Dedifferentiated amniotic fluid mesenchymal stem cell (primary cell): ENCODE data around the gene ORMDL1.
A peak's percentile ranks its signal among the peaks of the same experiment; 100 is the strongest.

Experiments used
- DNase-seq: peaks from one replicate; pipeline ENCODE4 v3.0.0-alpha.2; 2016; ENCODE audit errors: extremely low spot score

The ORMDL1 gene, protein sequence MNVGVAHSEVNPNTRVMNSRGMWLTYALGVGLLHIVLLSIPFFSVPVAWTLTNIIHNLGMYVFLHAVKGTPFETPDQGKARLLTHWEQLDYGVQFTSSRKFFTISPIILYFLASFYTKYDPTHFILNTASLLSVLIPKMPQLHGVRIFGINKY

DNA sequence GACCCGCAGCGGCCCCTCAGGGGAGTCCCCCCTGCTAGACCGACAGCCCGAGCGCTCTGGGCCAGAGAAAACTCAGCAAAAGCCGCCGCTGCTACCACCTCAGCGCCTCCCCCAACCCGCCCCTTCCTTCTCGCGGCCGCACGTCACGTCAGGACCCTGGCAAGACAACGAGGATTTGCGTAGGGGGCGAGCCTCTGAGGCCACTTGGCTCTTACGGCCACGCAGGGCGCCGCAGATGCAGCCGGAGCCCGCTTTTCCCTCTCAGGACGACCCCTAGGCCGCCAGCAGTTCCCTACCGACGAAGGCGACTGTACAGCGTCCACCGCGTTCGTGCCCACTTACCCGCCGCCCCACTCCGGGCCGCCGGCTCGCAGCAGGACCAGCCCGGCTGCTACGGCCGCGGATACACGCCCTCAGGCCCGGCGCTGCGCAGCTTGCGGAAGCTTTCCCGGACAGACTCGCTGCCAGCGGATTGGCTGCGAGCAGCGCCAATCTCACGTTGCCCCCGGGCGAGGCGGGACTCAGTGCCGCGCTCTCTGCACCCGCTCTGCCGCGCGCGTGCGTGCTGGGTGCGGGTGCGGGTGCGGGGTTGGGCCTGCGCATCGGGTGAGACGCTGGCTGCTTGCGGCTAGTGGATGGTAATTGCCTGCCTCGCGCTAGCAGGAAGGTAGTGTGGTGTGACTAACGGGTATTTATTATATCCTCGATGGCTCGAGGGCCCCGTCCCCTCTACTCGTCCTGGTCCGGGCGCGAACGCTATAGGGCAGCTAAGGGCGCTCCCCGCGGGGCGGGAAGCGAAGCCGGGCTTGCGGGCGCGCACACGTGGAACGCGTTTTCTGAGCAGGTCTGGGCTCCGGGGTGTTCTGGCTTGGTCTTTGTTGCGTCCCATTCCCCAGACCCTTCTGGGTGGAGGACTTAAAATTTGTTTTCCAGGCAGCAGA, at the start of gene ORMDL1, which contains the start of gene PMS1:
Gene ORMDL1, minus strand, starts transcription at position 413 of the 941 bp plus-strand sequence. CDS start 1,744 bp downstream, outside the sequence.
Gene PMS1, plus strand, starts transcription at position 524 of the 941 bp plus-strand sequence. CDS start 7,360 bp downstream, outside the sequence.
- peak; percentile 92 for DNase-seq

DNA sequence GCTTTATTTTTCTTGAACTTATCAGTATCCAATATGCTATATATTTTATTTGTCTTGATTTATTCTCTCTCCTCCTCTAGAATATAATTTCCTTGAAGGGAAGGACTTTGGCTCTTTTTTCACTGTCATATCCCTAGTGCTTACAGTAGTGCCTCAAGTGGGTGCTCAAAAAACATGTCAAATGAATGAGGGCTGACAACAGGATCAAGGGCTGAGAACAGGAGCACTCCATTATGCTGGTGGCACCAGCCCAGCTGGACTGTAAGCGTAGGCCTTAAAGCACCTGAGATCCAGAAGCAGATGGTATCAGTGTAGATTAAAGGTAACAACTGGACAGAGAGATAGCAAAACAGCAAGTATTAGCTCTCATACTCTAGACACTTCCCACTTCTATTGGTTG, 46.4 kb upstream of the ORMDL1 start:
- DNase-seq: no peak

DNA sequence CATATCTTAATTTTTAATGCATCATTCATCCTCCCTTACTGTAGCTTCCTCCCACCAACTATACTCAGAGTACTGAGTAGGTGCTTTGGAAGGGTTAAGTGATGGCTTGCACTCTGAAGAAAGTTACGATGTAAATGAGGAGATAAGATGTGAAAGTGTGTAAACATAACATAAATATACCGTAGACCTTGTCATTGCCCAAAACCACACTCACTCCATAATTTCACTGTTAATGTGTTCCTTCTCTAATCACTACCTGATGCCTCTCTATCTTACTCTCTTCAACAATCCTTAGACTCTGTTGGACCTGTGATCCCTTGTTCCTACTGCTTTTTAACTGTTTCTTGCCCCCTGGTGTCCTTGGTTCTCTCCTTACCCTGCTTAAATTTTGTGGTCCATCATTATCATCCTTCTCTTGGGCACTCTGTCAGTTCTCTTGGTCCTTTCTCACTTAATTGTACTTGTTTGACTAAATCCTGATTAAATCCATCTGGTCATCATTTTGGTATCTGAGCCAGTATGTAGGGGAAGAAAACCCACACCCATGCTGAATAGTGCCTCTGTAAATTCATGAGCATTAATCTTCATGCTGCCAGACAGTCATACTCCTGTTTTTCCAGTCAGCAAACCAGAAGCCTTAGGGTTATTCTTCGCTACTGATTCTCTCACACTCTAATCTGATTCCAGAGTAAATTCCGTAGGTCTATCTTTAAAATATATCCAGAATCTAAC, 45.1 kb upstream of the ORMDL1 start:
- DNase-seq: no peak

DNA sequence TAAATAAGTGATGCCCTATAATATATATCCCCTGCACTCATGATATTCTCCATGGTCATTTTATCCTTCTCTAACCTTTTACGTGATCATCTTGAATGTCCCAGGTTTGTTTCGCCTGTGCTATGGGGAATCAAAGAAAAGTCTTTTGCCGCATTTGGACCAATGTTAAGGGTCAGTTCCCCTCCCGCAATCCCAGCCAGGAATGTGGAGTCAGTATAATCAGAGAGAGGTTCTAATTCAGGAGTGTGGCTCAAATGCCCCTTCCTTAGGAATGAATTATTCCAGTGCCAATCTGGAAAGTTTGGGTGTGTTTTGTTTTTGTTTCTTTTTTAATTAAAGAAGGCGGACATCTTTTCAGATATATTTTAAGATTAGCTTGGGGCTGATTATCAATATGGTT, 41.9 kb upstream of the ORMDL1 start:
- no peak for DNase-seq

DNA sequence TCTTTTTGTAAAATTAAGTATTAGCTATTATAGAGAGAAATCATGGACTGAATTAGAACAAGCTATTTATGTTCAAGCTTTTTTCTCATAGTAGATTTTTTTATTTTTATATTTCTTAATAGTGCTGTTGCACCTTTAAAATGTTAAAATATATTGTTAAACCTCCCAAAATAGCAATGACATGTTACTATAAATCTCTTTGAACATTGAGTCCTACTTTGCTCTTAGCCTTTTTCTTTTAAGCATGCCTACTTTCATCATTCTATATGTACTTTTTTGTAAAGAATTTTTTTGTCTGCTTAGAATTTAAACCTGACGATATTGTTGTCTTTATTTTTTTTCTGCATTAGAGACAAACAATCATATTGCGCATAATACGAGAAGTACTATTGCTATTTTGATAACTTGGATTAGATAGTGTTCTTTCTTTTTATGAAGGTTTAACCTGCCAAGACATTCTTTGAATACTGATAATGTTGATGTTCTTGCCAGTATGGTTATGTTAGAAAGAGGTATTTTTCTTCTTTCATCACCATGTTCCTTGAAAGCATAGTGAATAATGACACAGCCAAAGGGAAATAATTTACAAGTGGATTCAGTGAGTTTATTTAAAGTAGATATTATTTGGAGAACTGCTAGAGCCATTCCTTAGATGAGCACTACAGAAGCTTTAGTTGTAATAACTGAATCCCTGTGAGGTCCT, 40.7 kb upstream of the ORMDL1 start:
- no peak for DNase-seq

DNA sequence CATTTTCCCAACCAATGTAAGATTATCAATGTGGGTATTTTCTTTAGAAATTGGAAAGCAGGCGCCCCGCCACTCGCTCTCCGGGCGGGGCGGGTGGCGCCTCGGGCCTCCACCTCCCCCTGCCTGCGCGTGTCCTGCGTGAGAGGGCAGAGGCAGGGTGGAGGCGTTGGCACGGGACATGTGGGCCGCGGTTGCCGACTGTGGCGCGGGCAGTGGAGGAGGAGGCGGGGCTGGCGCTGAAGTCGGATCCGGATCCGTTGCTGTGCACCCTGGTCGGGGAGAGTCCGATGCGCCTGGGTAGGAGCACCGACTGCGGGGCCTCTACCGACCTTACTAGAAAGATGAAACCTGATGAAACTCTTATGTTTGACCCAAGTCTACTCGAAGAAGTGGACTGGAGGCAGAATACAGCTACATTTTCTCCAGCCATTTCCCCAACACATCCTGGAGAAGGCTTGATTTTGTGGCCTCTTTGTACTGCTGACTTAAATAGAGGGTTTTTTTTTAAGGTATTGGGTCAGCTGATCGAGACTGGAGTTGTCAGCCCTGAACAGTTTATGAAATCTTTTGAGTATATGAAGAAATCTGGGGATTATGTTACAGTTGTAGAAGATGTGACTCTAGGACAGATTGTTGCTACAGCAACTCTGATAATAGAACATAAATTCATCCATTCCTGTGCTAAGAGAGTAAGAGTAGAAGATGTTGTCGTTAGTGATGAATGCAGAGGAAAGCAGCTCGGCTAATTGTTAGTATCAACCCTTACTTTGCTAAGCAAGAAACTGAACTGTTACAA, 38.0 kb upstream of the ORMDL1 start:
- DNase-seq: peak; percentile 95

DNA sequence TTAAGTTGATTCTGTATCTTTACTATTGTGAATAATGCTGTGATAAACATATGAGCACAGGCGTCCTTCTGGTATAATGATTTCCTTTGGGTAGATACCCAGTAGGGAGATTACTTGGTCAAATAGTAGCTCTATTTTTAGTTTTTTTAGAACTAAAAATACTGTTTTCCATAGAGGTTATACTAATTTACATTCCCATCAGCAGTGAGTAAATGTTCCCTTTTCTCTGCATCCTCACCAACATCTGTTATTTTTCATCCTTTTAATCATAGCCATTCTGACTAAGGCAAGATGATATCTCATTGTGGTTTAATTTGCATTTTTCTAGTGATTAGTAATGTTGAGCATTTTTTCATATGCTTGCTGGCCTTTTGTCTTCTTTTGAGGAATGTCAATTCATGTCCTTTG, 35.2 kb upstream of the ORMDL1 start:
- peak; percentile 67 for DNase-seq

DNA sequence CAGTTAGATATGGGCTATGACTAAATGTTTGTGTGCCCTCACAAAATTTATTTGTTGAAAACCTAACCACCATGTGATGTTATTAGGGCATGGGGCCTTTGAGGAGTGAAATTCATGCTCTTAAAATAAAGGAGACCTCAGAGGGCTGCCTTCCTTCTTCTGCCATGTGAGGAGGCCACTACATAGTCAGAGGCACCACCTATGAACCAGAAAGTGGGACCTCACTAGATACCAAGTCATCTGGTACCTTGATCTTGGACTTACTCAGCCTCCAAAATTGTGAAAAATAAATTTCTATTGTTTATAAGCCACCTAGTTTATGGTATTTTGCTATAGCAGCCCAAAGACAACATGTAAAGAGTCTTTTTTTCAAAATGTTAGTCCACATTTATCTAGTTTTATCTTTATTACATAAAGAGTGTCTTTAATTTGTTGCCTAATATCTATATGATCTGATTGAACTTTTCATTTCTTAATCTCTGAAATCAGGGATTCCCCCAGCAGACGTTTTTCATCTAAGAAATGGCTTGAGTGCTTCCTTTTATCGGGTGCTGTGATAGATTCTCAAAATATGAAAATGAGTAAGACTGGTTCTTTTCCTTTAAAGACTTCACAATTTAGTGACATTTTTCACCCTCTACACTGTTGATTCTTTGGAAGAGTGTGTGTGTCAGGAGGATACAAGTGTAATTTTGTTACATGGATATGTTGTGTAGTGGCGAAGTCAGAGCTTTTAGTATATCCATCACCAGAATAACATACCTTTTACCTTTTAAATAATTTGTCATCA, 34.3 kb upstream of the ORMDL1 start:
- no peak for DNase-seq

DNA sequence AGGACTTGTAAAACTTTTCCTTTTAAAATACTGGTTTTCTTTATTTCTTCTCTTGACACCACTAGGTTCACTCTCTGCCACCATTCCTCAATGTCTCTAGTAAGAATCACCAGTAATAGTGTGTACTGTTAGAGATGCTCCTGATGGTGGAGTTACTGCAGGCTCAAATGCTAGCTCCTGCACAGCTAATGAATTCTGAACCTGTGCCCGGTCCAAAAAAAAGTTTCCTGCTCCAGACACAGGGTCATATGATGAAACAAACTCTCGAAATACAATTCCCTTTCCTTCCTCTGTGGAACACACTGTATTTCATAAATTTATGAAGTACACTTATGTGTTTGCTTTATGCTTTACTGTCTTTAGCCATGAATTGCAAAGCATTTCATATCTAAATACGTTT, 19.3 kb upstream of the ORMDL1 start:
- no peak for DNase-seq

DNA sequence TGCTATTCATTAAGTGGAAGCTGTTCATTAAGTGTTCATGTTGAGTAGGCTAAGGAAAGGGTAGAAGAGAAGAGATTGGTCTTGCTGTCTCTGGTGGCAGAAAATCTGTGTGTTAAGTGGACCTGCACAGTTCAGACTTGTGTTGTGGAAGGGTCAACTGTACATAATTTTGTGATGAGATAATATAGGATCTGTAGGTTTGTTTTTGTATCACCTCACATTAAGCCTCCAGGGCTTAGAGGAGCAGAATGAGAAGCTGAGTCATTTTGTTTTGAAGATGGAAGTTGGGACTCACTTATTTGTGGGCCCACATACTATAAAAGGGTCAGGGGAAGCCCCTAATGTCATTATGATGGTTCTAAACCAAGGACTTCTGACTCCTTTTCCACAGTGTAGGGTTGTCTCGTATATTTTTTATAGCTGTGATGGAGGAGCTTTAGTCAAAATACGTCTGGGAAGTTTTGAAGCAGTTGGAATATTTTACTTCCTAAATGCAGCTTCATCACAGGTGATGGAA, 18.3 kb upstream of the ORMDL1 start:
- DNase-seq: no peak

DNA sequence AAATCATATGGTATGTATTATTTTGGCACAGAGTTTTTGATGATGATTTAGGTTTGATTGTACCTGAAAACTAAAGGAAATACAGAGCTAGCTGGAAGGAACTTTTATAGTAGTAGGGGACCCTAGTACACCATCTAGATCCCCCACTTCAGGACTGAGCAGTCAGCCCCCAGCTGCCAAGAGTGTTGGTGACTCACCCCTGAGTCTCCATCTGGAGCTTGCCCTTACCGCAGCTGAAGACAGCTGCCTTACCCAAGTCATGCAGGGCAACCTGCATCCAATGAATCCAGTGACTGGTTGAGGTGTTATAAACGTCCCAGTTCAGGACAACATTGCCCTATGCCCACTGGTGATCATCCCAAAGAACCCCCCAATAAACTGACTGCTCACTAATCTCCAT, 15.4 kb upstream of the ORMDL1 start:
- no peak for DNase-seq

DNA sequence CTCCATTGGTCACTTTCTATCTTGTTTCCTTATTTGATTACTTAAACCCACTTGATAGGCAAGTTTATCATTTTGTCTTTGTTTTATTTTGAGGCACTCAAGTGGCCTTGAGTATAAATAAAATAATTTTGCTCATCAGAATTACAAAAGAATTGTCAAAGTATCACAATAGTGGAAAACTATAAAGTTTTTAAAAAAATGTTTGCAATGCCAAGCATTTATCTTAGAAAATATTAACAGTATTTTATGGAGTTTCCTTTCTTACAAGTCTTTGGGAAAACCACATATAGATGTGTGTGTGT, 14.8 kb upstream of the ORMDL1 start:
- no peak for DNase-seq

DNA sequence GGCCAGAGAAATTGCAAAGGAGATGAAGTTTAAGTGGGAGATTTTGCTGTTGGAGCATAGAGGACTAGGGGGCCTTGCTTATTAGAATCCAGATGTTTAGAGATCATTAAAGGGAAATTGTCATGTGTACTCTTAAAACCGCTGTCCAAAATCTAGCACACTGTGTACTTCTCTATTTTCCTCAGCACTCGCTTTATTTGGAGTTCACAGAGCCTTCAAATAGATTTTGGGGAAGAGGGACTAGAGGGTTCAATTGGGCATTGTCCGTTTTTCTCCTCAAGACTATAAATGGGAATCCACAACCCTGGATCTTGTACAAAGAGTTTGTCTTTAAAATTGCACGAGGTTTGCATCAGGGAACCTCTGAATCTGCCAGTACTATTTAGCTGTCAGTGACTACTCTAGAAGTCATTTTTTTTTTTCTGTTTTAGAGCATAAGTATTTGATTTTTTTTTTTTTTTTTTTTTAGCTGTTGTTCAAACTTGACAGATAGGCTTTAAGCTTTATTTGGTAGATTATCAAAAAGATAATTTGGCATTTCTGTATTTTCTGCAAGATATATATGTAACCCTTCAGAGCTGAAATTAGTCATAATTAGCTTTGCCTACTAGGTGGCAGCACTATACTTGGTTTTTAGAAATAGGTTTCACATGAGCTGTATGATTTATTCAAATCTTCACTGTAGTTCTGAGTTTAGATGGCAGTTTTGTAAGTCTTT, 14.3 kb upstream of the ORMDL1 start:
- peak; percentile 82 for DNase-seq

DNA sequence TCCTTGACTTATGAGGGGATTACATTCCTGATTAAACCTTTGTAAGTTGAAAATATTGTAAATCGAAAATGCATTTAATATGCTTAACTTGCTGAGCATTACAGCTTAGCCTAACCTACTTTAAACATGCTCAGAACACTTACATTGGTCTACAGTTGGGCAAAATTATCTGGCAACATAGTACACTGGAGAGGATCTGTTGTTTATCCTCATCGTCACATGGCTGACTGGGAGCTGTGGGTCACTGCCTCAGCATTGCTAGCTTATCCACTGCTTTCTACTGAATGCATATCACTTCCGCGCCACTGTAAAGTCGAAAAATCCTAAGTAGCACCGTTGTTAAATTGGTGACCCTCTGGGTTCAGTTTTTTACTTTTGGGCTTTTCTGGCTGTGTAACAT, 13.8 kb upstream of the ORMDL1 start:
- DNase-seq: no peak

DNA sequence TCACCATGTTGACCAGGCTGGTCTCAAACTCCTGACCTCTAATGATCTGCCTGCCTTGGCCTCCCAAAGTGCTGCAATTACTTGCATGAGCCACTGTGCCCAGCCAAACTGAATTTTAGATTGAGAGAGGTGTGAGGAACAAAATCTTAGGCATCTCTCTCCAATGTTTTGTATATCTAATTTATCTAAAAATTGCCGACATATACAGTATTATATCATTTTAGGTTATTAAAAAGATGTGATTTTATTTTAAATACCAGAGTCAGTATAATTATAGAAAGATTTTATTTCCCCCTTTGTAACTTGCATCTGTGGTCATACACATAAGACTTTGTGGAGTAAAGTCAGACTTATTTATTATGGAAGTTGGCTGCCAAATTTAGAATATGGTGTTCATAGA, 10.2 kb upstream of the ORMDL1 start:
- DNase-seq: no peak

DNA sequence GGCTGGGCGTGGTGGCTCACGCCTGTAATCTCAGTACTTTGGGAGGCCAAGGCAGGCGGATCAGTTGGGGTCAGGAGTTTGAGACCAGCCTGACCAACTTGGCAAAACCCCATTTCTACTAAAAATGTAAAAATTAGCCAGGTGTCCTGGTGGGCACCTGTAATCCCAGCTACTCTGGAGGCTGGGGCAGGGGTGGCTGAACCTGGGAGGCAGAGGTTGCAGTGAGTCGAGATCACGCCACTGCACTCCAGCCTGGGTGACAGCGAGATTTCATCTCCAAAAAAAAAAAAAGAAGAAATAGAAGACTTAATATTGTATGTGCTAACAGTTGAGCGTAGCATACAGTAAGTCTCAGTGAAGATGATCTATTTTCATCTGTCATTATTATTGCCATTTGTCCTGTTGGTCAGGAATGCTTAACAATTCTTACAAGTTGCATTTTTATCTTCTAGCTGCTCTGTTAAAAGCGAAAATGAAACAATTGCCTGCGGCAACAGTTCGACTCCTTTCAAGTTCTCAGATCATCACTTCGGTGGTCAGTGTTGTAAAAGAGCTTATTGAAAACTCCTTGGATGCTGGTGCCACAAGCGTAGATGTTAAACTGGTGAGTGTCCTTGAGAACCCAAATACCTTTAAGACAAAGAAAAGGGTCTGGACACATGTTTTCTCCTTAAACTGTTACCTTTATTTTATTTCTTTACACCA, 7.4 kb upstream of the ORMDL1 start:
- DNase-seq: no peak

DNA sequence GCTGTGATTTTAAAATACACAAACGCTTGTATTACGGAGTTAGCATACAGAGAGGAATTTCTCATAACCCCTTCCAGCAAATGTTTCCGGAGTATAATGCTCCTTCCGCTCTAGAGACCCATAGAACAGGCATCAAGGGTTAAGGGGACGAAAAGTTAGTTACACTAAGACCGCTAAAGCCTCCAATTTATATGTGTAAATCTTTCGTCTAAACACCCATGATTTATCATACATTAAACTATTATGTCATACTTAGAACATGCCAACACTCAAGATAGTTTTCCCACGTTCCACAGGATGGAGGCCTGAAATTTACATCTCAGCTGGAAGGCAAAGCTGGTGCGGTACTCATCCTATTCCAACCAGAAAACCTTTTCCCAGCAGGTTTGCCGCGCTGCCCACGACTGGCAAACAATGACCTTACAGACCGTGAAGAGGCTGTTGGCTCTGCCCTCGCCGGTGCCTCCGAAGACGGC, 650 bp downstream of the ORMDL1 start:
- peak; percentile 42 for DNase-seq

DNA sequence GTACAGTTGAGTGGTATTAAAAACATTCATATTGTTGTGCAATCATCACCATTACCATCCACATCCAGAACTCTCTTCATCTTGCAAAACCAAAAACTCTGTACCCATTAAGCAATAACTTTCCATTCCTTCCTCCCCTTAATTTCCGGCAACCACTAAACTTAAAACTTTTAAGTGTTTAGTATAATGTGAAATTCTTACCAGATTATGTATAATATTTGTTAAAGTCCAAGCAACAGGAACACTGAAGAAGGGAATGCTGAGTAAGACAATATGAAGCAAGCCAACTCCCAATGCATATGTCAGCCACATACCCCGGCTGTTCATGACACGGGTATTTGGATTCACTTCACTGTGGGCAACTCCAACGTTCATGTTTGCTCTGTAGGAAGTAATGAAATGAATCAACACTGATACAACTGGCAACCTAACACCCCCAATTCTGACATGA, 1.9 kb downstream of the ORMDL1 start:
- DNase-seq: no peak

DNA sequence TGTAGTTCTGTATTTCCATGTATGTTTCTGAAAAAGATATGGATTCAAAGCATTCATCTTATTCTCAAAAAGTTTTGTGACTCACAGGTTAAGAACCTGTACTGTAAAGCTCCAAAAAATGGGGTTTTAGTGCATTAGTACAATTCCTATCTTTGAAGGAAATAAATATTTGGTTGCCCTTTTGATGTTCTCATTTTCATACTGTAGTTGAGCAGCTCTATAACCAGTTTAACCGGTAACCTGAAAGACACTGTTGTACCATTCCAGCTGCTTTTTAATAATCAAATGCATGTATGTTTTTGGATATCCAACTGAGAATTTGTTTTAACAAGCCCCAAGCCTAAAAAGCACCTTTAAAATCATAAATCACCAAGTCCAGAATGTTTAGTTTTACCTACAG, 11.9 kb downstream of the ORMDL1 start:
- no peak for DNase-seq
